ES-I3 (cell line): ENCODE measurements around the gene TRIM39.

ENCODE experiments used
- H3K36me3 ChIP-seq: 2 replicates; pipeline ENCODE4 v1.6.1; 2013; ENCODE audit warnings: mild to moderate bottlenecking, low read length, control low read depth, moderate library complexity; ENCODE audit not compliant: insufficient read depth
- H3K4me1 ChIP-seq: 2 replicates; pipeline ENCODE4 v1.6.1; 2013; ENCODE audit warnings: mild to moderate bottlenecking, control low read depth, low read length; ENCODE audit not compliant: insufficient read depth
- H3K9ac ChIP-seq: 2 replicates; pipeline ENCODE4 v1.6.1; 2013; ENCODE audit warnings: low read depth, mild to moderate bottlenecking, low read length, moderate library complexity
- H3K9me3 ChIP-seq: 2 replicates; pipeline ENCODE4 v1.6.1; 2013; ENCODE audit warnings: mild to moderate bottlenecking, low read length, moderate library complexity; ENCODE audit not compliant: control insufficient read depth, insufficient read depth

Gene TRIM39

GRCh38 chr6:30344191-30344867 is 17.6 kb downstream of the TRIM39 start:
- H3K36me3 ChIP-seq, result peaks cover 8% of the 10 kb centered on the region
- H3K4me1 ChIP-seq, result no peaks in the 10 kb centered on the region
- no peaks in the 10 kb centered on the region for H3K9me3 ChIP-seq
- H3K9ac ChIP-seq, result peak overlapping the region; percentile 96

- peaks cover 6% of the 10 kb centered on the region for H3K36me3 ChIP-seq
- H3K9ac ChIP-seq, result peak within 1 kb of the TSS; percentile 96
- H3K4me1 ChIP-seq, result no peaks in the 10 kb centered on the region
- H3K9me3 ChIP-seq, result no peaks in the 10 kb centered on the region
Observed at GRCh38 chr6:30344868-30345671, 18.3 kb downstream of the TRIM39 start, which contains the start of gene RPP21. Gene RPP21 (plus strand): TSS chr6:30345156. CDS start chr6:30345172, 16 bp downstream.

GRCh38 chr6:30345852-30346251 is 19.1 kb downstream of the TRIM39 start:
- peaks cover 6% of the 10 kb centered on the region for H3K36me3 ChIP-seq
- no peaks in the 10 kb centered on the region for H3K9me3 ChIP-seq
- H3K9ac ChIP-seq, result peak overlapping the region; percentile 96; the same call in 1 of the 2 replicates
- H3K4me1 ChIP-seq, result no peaks in the 10 kb centered on the region

GRCh38 chr6:30348957-30349356 is 22.2 kb downstream of the TRIM39 start:
- no peaks in the 10 kb centered on the region for H3K4me1 ChIP-seq
- H3K9me3 ChIP-seq, result no peaks in the 10 kb centered on the region
- H3K36me3 ChIP-seq, result peaks cover 6% of the 10 kb centered on the region
- H3K9ac ChIP-seq, result no peak overlapping the region

- H3K9me3 ChIP-seq, result no peaks in the 10 kb centered on the region
- H3K9ac ChIP-seq, result no peak overlapping the region
- H3K4me1 ChIP-seq, result no peaks in the 10 kb centered on the region
- H3K36me3 ChIP-seq, result peaks cover 6% of the 10 kb centered on the region
Observed at GRCh38 chr6:30349421-30350177, 22.9 kb downstream of the TRIM39 start.

GRCh38 chr6:30350524-30350923 is 23.8 kb downstream of the TRIM39 start:
- peaks cover 6% of the 10 kb centered on the region for H3K36me3 ChIP-seq
- H3K4me1 ChIP-seq, result peaks cover 5% of the 10 kb centered on the region; the same call in 1 of the 2 replicates
- H3K9me3 ChIP-seq, result no peaks in the 10 kb centered on the region
- H3K9ac ChIP-seq, result no peak overlapping the region

GRCh38 chr6:30352550-30352949 is 25.8 kb downstream of the TRIM39 start:
- Histone ChIP-seq H3K4me1 (peaks cover 5% of the 10 kb centered on the region; the same call in 1 of the 2 replicates), H3K36me3 (no peaks in the 10 kb centered on the region), H3K9ac (no peak overlapping the region), H3K9me3 (no peaks in the 10 kb centered on the region)

- no peak overlapping the region for H3K9ac ChIP-seq
- H3K4me1 ChIP-seq, result peaks cover 5% of the 10 kb centered on the region; the same call in 1 of the 2 replicates
- no peaks in the 10 kb centered on the region for H3K36me3 ChIP-seq
- H3K9me3 ChIP-seq, result no peaks in the 10 kb centered on the region
Observed at GRCh38 chr6:30355281-30355680, 28.6 kb downstream of the TRIM39 start.

GRCh38 chr6:30356536-30356935 is 29.8 kb downstream of the TRIM39 start:
- no peaks in the 10 kb centered on the region for H3K9me3 ChIP-seq

GRCh38 chr6:30357678-30358540 is 31.2 kb downstream of the TRIM39 start:
- Histone ChIP-seq H3K36me3 (no peaks in the 10 kb centered on the region), H3K9ac (peak overlapping the region; percentile 76)

More at GRCh38 chr6:30356536-30356935, 29.8 kb downstream of the TRIM39 start:
- H3K4me1 ChIP-seq, result peaks cover 5% of the 10 kb centered on the region; the same call in 1 of the 2 replicates
- H3K9ac ChIP-seq, result no peak overlapping the region
- H3K36me3 ChIP-seq, result no peaks in the 10 kb centered on the region

GRCh38 chr6:30359276-30359675 is 32.5 kb downstream of the TRIM39 start:
- Histone ChIP-seq H3K4me1 (peaks cover 5% of the 10 kb centered on the region; the same call in 1 of the 2 replicates), H3K9ac (no peak overlapping the region), H3K9me3 (no peaks in the 10 kb centered on the region), H3K36me3 (no peaks in the 10 kb centered on the region)

More at GRCh38 chr6:30357678-30358540, 31.2 kb downstream of the TRIM39 start:
- no peaks in the 10 kb centered on the region for H3K9me3 ChIP-seq
- H3K4me1 ChIP-seq, result peaks cover 5% of the 10 kb centered on the region; the same call in 1 of the 2 replicates

GRCh38 chr6:30360139-30360538 is 33.4 kb downstream of the TRIM39 start:
- H3K9me3 ChIP-seq, result no peaks in the 10 kb centered on the region
- no peak overlapping the region for H3K9ac ChIP-seq
- peaks cover 5% of the 10 kb centered on the region; the same call in 1 of the 2 replicates for H3K4me1 ChIP-seq
- H3K36me3 ChIP-seq, result no peaks in the 10 kb centered on the region

GRCh38 chr6:30361661-30362060 is 34.9 kb downstream of the TRIM39 start:
- no peak overlapping the region for H3K9ac ChIP-seq
- no peaks in the 10 kb centered on the region for H3K9me3 ChIP-seq
- H3K4me1 ChIP-seq, result no peaks in the 10 kb centered on the region
- no peaks in the 10 kb centered on the region for H3K36me3 ChIP-seq
